SK-N-SH (cell line): Measurements from ENCODE around the gene KCNMB1. TPM values are rescaled to one million over a fixed set of nuclear protein-coding genes. Genes with fewer than 3 reads are reported as not detected.
A peak's percentile ranks its signal among the peaks of the same experiment; 100 is the strongest.

Experiments used
- CTCF ChIA-PET: fragments of 300-600, 350-600 bp; formaldehyde crosslinking; extraction: SDS; loops from one replicate; lab custom pipeline; 2021; lab: Yijun Ruan, JAX
- POLR2A ChIA-PET: fragments of 350-600 bp; sonication (Branson Sonifier 250); formaldehyde crosslinking; extraction: SDS; loops from one replicate; lab custom pipeline; 2020; ENCODE audit warnings: antibody characterized with exemption, inconsistent platforms; lab: Yijun Ruan, JAX
- DNase-seq: peaks from one replicate; pipeline ENCODE4 v3.0.0; 2012
- H2AFZ ChIP-seq: fragments of 200-600 bp; sonication (generic); 2 replicates; pipeline ENCODE4 v1.8.1; 2016; ENCODE audit warnings: antibody characterized with exemption, mild to moderate bottlenecking, low read depth
- H3F3A ChIP-seq: fragments of 200-600 bp; sonication (generic); replicated peaks from 2 replicates; pipeline ENCODE3; 2016; ENCODE audit warnings: antibody characterized with exemption, mild to moderate bottlenecking; ENCODE audit not compliant: insufficient read depth
- H3K27ac ChIP-seq, 2 experiments: fragments of 200-500 bp in 1 of 2; fragments of 200-600 bp in 1 of 2; sonication (Bioruptor generic) in 1 of 2; sonication (generic), shearing (Covaris generic) in 1 of 2; 2 replicates each; pipeline versions ENCODE4 v1.5.1 to v1.6.1; 2014 to 2016; ENCODE audit warnings: low read depth in 2 of 2, inconsistent platforms in 1 of 2, low read length in 1 of 2, mild to moderate bottlenecking in 1 of 2, mixed read lengths in 1 of 2
- H3K27me3 ChIP-seq: fragments of 200-600 bp; sonication (generic), shearing (Covaris generic); 2 replicates; pipeline ENCODE4 v1.6.1; 2016; ENCODE audit warnings: mixed run types; ENCODE audit not compliant: insufficient read depth
- H3K36me3 ChIP-seq, 2 experiments: fragments of 200-500 bp in 1 of 2; fragments of 200-600 bp in 1 of 2; sonication (Bioruptor generic) in 1 of 2; sonication (generic) in 1 of 2; replicated peaks in 1 of 2; 2 replicates each; pipeline versions ENCODE3 to v1.5.1; 2014 to 2016; ENCODE audit warnings: low read length in 1 of 2, mild to moderate bottlenecking in 1 of 2; ENCODE audit not compliant: insufficient read depth in 2 of 2, control insufficient read depth in 1 of 2
- H3K4me1 ChIP-seq, 2 experiments: fragments of 200-500 bp in 1 of 2; fragments of 200-600 bp in 1 of 2; sonication (Bioruptor generic) in 1 of 2; sonication (generic), shearing (Covaris generic) in 1 of 2; 2 replicates each; pipeline versions ENCODE4 v1.5.1 to v1.6.1; 2014 to 2016; ENCODE audit warnings: low read depth in 1 of 2, low read length in 1 of 2, mixed run types in 1 of 2; ENCODE audit not compliant: insufficient read depth in 2 of 2, control insufficient read depth in 1 of 2
- H3K4me2 ChIP-seq: fragments of 200-600 bp; sonication (generic), shearing (Covaris generic); 2 replicates; pipeline ENCODE4 v1.6.1; 2017; ENCODE audit warnings: mixed run types
- H3K4me3 ChIP-seq, 2 experiments: fragments of 200-500 bp in 1 of 2; fragments of 200-600 bp in 1 of 2; sonication (Bioruptor generic) in 1 of 2; sonication (generic), shearing (Covaris generic) in 1 of 2; 2 replicates each; pipeline versions ENCODE4 v1.5.1 to v1.8.1; 2014 to 2016; ENCODE audit warnings: low read depth in 2 of 2, inconsistent platforms in 1 of 2, low read length in 1 of 2, mild to moderate bottlenecking in 1 of 2, mixed read lengths in 1 of 2, moderate library complexity in 1 of 2
- H3K79me2 ChIP-seq: fragments of 200-600 bp; sonication (generic); 2 replicates; pipeline ENCODE4 v1.8.1; 2017; ENCODE audit warnings: mild to moderate bottlenecking; ENCODE audit not compliant: insufficient read depth
- H3K9ac ChIP-seq: fragments of 200-600 bp; sonication (generic); 2 replicates; pipeline ENCODE4 v1.6.1; 2017; ENCODE audit warnings: mixed run types
- H3K9me2 ChIP-seq: fragments of 200-600 bp; sonication (generic); 2 replicates; pipeline ENCODE4 v1.6.1; 2017; ENCODE audit warnings: mixed run types
- H3K9me3 ChIP-seq: fragments of 200-600 bp; sonication (generic); 2 replicates; pipeline ENCODE4 v1.6.1; 2017; ENCODE audit warnings: mixed run types, mild to moderate bottlenecking, moderate library complexity
- H4K20me1 ChIP-seq: fragments of 200-600 bp; sonication (generic); 2 replicates; pipeline ENCODE4 v1.6.1; 2017; ENCODE audit warnings: mild to moderate bottlenecking, mixed run types; ENCODE audit not compliant: insufficient read depth
- CHD2 ChIP-seq: fragments of 150-350 bp; IDR thresholded peaks from 2 replicates; pipeline ENCODE4 v1.6.1; 2018; ENCODE audit warnings: low read length; ENCODE audit not compliant: partially characterized antibody
- EZH2phosphoT487 ChIP-seq: fragments of 200-600 bp; sonication (generic); IDR thresholded peaks from 2 replicates; pipeline ENCODE4 v1.6.1; 2017; ENCODE audit warnings: low read depth, mixed run types, mild to moderate bottlenecking, antibody characterized with exemption, moderate library complexity, borderline replicate concordance
- FOSL2 ChIP-seq: IDR thresholded peaks from 2 replicates; pipeline ENCODE4 v1.4.0; 2012; ENCODE audit warnings: low read depth, mild to moderate bottlenecking, moderate library complexity, borderline replicate concordance
- FOXM1 ChIP-seq: IDR thresholded peaks from 2 replicates; pipeline ENCODE4 v1.4.0; 2012; ENCODE audit warnings: low read depth, mild to moderate bottlenecking
- GATA2 ChIP-seq: sonication (generic); formaldehyde crosslinking; IDR thresholded peaks from 2 replicates; pipeline ENCODE4 v1.5.0; 2020; ENCODE audit warnings: mild to moderate bottlenecking, missing genetic modification reagents
- JUND ChIP-seq: IDR thresholded peaks from 2 replicates; pipeline ENCODE4 v1.4.0; 2012
- MAX ChIP-seq: IDR thresholded peaks from 2 replicates; pipeline ENCODE4 v1.4.0; 2012; ENCODE audit warnings: low read depth
- NFIC ChIP-seq: IDR thresholded peaks from 2 replicates; pipeline ENCODE4 v1.4.0; 2012; ENCODE audit warnings: borderline replicate concordance
- POLR2AphosphoS5 ChIP-seq: IDR thresholded peaks from 2 replicates; pipeline ENCODE4 v1.6.1; 2012; ENCODE audit warnings: low read depth, low read length
- RAD21 ChIP-seq: IDR thresholded peaks from 2 replicates; pipeline ENCODE4 v1.6.1; 2012; ENCODE audit warnings: mild to moderate bottlenecking, low read length
- REST ChIP-seq: IDR thresholded peaks from 2 replicates; pipeline ENCODE4 v1.6.1; 2012; ENCODE audit warnings: mild to moderate bottlenecking, low read depth, low read length, moderate library complexity
- SMC3 ChIP-seq: IDR thresholded peaks from 2 replicates; pipeline ENCODE4 v1.6.1; 2012; ENCODE audit warnings: low read depth, low read length, improper control_type of control experiment
- YY1 ChIP-seq: IDR thresholded peaks from 2 replicates; pipeline ENCODE4 v1.4.0; 2012; ENCODE audit warnings: low read depth, mild to moderate bottlenecking
- ZBTB33 ChIP-seq: IDR thresholded peaks from 2 replicates; pipeline ENCODE4 v1.4.0; 2012; ENCODE audit warnings: low read depth, borderline replicate concordance
- WGBS: methylation state at CpG from one replicate; pipeline ENCODE4 v1.1.6; 2017; ENCODE audit warnings: low lambda C conversion rate; 5-methylcytosine and 5-hydroxymethylcytosine counted together
- polyA plus RNA-seq, 3 experiments: library from polyadenylated mRNA; depleted of rRNA; stranded (reverse); fragments of >200 nt; gene quantifications; 2 replicates each; pipeline ENCODE4 v1.2.3, GENCODE V29; 2012
- TF ChIP-seq, protein P1 (sequence below): fragments of 200-600 bp; sonication (generic); IDR thresholded peaks from 2 replicates; pipeline ENCODE4 v1.6.1; 2017; ENCODE audit warnings: antibody characterized with exemption, mild to moderate bottlenecking, moderate library complexity
- TF ChIP-seq, protein P2 (sequence below): IDR thresholded peaks from 2 replicates; pipeline ENCODE4; 2012
- TF ChIP-seq, protein P3 (sequence below): fragments of 150-350 bp; IDR thresholded peaks from 2 replicates; pipeline ENCODE4 v1.6.1; 2016; ENCODE audit warnings: mild to moderate bottlenecking, low read depth, low read length

KCNMB1 gene
- polyA plus RNA-seq, 1 of the 3 experiments (the other 2 are of a cell fraction) = not detected

DNA sequence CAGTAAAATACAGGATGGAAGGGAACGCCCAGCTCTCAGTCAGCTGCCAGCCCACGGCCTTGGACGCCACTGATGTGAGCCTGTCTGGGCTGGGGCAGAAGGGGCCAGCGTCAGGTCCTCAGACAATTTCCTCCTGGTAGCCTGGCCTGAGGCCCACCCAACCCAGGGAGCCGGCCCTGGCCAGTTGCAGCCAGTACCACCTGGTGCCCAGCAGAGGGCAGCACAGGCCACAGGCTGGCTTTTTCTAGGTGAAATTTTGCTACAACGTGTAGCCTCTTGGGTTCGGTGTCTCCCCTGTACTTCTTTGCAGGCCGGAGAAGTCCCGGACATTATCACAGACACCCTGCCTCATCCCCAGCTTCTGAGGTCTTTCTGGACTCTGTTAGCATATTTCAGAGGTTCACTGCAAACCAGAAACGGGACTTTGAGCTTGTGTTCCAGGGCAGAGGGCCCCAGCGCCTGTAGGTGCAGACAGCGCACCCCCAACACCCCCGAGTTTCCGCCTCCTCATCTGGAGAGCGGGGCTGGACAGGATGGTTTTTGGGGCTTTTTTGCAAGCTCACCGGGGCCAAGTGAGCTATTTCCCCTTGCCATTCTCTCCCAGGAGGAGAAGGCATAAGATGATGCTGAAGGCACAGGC is 45.9 kb upstream of the KCNMB1 start (continued):
- TF ChIP-seq, protein P1, sequence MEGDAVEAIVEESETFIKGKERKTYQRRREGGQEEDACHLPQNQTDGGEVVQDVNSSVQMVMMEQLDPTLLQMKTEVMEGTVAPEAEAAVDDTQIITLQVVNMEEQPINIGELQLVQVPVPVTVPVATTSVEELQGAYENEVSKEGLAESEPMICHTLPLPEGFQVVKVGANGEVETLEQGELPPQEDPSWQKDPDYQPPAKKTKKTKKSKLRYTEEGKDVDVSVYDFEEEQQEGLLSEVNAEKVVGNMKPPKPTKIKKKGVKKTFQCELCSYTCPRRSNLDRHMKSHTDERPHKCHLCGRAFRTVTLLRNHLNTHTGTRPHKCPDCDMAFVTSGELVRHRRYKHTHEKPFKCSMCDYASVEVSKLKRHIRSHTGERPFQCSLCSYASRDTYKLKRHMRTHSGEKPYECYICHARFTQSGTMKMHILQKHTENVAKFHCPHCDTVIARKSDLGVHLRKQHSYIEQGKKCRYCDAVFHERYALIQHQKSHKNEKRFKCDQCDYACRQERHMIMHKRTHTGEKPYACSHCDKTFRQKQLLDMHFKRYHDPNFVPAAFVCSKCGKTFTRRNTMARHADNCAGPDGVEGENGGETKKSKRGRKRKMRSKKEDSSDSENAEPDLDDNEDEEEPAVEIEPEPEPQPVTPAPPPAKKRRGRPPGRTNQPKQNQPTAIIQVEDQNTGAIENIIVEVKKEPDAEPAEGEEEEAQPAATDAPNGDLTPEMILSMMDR = peak; percentile 97
- TF ChIP-seq SMC3 (peak; percentile 98), RAD21 (peak; percentile 95), FOSL2 (no peak)

DNA sequence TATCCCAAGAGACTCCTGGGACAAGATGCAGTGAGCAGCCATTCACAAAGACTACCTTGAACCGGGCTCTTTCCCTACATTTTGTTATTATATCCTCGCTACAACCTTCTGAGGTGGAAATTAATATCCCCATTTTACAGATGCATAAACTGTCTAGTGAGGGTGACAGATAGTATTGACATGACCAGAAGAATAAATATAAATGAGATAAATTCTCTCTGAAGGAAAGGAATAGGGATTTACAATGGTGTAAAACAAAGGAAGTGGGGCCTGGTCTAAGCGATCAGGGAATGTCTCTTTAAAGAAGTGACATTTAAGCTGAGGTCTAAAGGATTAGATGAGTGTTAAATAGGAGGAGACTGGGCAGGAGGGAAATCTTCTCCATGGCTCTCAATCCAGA is 43.5 kb upstream of the KCNMB1 start:
- Histone ChIP-seq H3K4me2 (no peak overlapping the region), H3K4me1 (peaks cover 0 to 12% of the 10 kb centered on the region in 2 experiments; a peak in 1 of 4 replicates), H2AFZ (no peak overlapping the region), H3F3A (no peaks in the 10 kb centered on the region), H3K27me3 (no peaks in the 10 kb centered on the region), H3K27ac (no peak overlapping the region), H3K9me3 (no peaks in the 10 kb centered on the region), H3K79me2 (no peaks in the 10 kb centered on the region), H3K36me3 (no peaks in the 10 kb centered on the region), H3K9ac (no peak overlapping the region), H3K9me2 (no peaks in the 10 kb centered on the region), H3K4me3 (no peak overlapping the region), H4K20me1 (no peaks in the 10 kb centered on the region)
- ChIA-PET POLR2A (no interaction called here), CTCF (interaction anchor here (1.1 to 7.3 kb wide), 9 partner anchors 7 to 207 kb away, joined by 3 to 202 read pairs (median 17); no protein-coding TSS in a partner anchor)
- TF ChIP-seq, protein P2, sequence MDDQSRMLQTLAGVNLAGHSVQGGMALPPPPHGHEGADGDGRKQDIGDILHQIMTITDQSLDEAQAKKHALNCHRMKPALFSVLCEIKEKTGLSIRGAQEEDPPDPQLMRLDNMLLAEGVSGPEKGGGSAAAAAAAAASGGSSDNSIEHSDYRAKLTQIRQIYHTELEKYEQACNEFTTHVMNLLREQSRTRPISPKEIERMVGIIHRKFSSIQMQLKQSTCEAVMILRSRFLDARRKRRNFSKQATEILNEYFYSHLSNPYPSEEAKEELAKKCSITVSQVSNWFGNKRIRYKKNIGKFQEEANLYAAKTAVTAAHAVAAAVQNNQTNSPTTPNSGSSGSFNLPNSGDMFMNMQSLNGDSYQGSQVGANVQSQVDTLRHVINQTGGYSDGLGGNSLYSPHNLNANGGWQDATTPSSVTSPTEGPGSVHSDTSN = no peak
- TF ChIP-seq FOSL2 = no peak
- TF ChIP-seq EZH2phosphoT487 = no peak
- no peak for TF ChIP-seq POLR2AphosphoS5
- TF ChIP-seq, protein P3, sequence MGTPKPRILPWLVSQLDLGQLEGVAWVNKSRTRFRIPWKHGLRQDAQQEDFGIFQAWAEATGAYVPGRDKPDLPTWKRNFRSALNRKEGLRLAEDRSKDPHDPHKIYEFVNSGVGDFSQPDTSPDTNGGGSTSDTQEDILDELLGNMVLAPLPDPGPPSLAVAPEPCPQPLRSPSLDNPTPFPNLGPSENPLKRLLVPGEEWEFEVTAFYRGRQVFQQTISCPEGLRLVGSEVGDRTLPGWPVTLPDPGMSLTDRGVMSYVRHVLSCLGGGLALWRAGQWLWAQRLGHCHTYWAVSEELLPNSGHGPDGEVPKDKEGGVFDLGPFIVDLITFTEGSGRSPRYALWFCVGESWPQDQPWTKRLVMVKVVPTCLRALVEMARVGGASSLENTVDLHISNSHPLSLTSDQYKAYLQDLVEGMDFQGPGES = no peak
- no peak for TF ChIP-seq MAX
- TF ChIP-seq GATA2 (CRISPR knock-in tag) = no peak
- TF ChIP-seq FOXM1 = no peak
- no peak for TF ChIP-seq CHD2
- TF ChIP-seq ZBTB33 = no peak
- TF ChIP-seq RAD21 = no peak
- TF ChIP-seq YY1 = no peak
- TF ChIP-seq JUND = no peak
- TF ChIP-seq, protein P1 = no peak
- TF ChIP-seq REST = no peak
- TF ChIP-seq NFIC = no peak
- TF ChIP-seq SMC3 = no peak
- 84% methylated on average over 3 of the region's 3 CpGs for WGBS
- no peak for DNase-seq
